ENCODE measurements around the gene DNAJA3.

The DNAJA3 gene

DNA sequence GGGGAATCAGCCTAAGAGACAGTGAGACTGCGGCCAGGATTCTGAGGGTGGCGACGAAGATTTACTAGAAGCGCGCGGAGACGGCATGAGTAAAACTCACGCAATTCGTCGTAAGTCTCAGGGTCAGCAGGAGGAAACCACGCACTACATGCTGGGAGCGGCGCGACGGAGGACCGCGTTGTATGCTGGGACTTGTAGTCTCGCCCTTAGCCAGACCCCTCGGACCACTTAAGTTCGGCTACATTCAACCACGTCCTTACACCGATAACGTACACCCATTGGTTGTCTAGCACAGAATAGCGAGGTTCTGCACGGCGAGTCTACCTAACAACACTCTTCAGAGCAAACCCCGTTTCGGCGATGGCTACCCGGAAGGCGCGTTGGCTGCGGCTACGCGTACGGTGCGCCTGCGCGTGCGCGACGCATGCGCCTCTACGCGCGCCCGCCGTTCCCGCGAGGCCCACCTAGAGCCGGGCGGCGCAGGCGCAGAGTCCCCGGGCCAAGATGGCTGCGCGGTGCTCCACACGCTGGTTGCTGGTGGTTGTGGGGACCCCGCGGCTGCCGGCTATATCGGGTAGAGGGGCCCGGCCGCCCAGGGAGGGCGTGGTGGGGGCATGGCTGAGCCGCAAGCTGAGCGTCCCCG, at the start of gene DNAJA3:
DNAJA3 (plus strand) TSS at position 491 of the 643 bp plus-strand sequence; CDS start at position 505, 14 bp downstream.
- peak; percentile 98 for DNase-seq

DNA sequence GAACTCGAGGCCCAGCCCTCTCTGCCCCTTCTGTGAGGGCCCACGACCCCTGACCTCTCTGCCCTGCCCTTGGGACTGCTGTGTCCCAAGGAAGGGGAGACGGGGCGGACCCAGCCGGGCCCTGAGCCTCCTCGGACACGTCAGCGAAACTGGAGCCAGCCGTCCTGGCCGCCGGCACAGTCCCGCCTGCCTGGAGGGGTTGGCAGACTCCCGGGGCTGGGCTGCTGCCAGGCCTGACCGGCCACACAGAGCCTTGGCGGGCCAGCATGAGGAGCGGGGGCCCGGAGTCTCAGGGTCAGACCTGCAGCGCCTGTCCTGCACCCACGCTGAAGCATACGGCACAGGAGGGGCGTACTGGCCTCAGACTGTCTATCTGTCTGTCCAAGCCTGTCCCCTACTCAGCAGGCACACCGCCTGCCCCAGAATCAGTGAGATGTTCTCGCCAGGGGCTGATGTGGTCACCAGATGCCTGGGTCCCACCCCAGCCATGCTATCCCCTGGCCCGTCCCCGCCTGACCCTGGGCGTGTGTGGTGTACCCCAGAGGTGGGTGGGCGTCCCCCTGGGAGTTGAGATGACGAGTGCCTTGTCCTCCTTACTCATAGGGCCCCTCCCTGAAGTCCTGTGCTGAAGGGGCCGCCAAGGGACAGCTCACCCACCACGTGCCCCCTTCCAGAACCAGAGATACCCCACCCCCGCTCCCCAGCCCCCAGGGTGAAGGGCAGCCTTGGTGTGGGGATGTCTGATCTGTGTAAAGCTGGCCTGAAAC, 49.4 kb upstream of the DNAJA3 start:
- no peak for DNase-seq

DNA sequence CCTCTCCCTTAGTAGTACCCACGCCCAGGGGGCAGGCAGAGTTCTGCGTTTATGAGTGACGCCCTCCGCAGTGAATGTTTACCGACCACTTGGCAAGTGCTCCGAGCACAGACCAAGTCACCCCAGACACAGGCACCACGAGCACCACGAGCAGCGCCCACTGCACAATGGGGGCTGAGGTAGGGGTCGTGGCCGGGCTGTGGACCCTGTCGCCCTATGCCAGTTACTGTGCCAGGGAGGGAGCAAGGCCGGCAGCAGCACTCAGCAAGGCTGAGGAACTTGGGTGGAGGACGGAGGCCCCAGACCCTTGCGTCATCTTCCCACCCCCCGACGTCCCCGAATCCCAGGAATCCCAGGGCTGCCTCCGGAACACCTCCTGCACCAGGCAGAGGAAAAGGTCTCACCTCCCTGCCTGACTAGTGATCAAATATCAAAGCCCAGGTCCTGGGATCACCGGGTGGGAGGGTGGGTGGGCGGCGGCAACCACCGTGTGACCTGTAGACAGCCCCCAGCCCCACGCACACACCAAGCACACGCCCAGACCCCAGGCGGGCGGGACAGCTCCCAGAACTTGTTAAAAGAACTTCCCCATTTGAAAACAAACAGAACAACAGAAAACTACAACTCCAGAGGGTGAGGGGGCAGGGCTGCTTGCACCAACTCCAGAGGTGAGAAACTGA, 48.6 kb upstream of the DNAJA3 start:
- no peak for DNase-seq

DNA sequence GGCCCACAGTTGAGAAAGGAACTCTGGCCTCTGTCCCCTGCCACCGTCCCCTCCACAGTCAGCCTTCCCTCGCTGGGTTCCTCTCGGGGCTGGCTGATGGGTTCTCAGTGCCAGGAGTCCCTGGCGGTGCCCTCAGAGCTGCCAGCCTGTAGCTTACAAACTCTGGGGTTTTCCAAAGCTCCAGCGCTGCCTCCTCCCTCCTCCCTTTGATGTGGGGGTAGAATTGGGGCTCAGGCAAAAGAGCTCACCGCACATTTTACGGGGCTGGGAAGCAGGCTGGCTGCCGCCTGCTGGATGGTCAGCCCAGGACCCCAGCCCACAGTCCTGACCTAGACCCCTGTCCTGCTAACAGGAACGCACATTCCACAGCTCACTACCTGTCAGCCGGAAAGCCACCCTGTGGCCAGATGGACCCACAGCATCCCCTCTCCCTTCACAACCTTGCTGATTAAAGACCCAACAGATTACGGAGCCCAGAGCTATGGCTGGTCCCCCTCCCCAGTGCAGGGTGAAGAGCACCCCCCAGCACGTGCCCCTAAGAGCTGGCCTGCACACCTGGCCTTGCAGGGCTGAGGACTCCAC, 48.0 kb upstream of the DNAJA3 start:
- no peak for DNase-seq

DNA sequence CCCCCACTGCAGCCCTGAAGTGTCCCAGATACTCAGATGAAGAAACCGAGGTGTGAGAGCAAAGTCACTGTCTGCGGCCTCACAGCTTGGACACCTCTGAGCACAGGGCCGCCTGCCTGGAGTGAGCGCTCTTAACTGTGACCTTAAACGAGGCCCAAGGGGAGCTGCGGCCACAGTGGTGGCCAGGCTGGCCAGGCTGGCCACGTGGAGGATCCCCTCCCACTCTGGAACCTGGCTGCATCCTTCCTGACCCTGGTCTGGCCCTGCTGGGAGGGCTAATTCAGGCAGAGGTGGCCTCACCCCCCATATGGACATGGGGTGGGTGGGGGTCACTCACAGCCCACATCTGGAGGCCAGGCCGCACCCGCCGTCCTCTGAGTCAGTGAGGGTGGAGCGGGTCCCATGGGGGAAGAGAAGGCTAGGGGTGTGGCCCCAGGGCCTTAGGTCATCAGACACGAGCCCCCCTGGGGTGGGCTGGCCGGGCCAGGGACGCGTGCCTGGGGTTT, 47.5 kb upstream of the DNAJA3 start:
- no peak for DNase-seq

DNA sequence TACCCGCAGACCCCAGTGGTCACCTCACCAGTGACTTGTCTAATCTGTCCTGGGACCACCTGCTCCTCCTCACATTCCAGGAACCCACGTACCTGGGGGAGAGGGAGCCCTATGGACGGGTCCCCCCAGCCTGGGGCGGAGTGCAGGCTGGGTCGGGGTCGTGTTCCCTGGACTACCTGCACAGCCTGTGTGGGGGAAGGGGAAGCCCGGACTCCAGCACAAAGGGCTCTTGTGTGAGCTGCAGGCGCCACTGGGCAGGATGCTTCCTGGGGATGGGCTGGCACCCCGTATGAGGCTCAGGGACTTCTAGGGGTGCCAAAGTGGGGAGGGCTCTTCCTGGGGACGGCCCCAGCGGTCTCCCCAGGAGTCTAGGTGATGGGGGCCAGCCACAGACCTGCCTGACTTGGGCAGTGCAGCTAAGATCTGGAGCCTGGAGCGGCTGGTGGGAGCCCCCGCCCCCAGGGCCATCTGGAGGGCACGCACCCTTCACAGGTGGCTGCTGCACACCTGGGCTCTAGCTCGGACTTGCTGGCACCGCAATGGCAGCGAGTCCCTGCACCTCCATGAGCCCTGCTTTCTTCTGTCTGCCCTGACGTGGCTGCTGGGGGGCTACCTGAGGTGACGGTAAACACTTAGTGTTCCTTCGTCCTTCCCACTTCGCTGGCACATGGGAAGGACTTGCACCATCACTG, 46.5 kb upstream of the DNAJA3 start:
- DNase-seq = no peak

DNA sequence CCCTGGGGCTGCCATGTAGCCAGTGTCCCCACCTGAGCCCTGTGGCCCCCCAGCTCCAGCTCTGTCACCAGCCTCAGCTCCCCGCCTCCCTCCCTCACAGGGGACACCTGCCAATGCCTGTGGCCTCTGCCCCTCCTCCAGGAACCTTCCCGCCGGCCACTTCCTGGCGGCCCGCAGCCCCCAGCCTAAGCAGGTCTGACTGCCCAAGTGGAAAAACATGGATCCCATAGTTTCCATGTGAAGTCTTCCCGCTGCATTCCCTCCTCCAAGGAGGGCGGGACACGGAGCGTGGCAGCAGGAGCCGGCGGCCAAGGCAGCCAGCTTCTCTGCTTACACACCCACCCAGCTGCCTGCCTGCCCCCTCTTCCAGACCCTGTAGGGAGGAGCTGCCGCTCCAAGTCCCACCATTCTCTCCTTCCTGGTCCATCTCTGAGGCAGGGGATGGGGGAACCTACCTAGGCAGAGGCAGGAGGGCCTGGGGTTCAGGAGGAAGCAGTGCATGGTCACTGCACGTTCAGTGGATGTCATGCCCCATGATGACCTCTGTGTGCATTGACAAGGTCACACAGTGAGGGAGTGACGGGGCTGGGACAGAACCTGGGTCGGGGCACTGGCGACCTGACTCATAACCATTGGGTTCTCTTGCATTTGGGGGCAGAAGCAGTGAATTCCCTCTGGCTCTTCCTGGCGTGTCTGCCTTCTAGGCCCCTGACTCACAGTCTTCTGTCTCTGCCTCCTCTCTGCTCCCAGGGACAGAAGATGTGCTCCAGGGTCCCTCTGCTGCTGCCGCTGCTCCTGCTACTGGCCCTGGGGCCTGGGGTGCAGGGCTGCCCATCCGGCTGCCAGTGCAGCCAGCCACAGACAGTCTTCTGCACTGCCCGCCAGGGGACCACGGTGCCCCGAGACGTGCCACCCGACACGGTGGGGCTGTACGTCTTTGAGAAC, 45.3 kb upstream of the DNAJA3 start:
- no peak for DNase-seq

DNA sequence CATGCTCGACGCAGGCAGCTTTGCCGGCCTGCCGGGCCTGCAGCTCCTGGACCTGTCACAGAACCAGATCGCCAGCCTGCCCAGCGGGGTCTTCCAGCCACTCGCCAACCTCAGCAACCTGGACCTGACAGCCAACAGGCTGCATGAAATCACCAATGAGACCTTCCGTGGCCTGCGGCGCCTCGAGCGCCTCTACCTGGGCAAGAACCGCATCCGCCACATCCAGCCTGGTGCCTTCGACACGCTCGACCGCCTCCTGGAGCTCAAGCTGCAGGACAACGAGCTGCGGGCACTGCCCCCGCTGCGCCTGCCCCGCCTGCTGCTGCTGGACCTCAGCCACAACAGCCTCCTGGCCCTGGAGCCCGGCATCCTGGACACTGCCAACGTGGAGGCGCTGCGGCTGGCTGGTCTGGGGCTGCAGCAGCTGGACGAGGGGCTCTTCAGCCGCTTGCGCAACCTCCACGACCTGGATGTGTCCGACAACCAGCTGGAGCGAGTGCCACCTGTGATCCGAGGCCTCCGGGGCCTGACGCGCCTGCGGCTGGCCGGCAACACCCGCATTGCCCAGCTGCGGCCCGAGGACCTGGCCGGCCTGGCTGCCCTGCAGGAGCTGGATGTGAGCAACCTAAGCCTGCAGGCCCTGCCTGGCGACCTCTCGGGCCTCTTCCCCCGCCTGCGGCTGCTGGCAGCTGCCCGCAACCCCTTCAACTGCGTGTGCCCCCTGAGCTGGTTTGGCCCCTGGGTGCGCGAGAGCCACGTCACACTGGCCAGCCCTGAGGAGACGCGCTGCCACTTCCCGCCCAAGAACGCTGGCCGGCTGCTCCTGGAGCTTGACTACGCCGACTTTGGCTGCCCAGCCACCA, 44.4 kb upstream of the DNAJA3 start:
- DNase-seq = no peak

DNA sequence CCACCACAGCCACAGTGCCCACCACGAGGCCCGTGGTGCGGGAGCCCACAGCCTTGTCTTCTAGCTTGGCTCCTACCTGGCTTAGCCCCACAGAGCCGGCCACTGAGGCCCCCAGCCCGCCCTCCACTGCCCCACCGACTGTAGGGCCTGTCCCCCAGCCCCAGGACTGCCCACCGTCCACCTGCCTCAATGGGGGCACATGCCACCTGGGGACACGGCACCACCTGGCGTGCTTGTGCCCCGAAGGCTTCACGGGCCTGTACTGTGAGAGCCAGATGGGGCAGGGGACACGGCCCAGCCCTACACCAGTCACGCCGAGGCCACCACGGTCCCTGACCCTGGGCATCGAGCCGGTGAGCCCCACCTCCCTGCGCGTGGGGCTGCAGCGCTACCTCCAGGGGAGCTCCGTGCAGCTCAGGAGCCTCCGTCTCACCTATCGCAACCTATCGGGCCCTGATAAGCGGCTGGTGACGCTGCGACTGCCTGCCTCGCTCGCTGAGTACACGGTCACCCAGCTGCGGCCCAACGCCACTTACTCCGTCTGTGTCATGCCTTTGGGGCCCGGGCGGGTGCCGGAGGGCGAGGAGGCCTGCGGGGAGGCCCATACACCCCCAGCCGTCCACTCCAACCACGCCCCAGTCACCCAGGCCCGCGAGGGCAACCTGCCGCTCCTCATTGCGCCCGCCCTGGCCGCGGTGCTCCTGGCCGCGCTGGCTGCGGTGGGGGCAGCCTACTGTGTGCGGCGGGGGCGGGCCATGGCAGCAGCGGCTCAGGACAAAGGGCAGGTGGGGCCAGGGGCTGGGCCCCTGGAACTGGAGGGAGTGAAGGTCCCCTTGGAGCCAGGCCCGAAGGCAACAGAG, 43.5 kb upstream of the DNAJA3 start:
- DNase-seq = no peak

DNA sequence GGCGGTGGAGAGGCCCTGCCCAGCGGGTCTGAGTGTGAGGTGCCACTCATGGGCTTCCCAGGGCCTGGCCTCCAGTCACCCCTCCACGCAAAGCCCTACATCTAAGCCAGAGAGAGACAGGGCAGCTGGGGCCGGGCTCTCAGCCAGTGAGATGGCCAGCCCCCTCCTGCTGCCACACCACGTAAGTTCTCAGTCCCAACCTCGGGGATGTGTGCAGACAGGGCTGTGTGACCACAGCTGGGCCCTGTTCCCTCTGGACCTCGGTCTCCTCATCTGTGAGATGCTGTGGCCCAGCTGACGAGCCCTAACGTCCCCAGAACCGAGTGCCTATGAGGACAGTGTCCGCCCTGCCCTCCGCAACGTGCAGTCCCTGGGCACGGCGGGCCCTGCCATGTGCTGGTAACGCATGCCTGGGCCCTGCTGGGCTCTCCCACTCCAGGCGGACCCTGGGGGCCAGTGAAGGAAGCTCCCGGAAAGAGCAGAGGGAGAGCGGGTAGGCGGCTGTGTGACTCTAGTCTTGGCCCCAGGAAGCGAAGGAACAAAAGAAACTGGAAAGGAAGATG, 42.8 kb upstream of the DNAJA3 start:
- DNase-seq = no peak

DNA sequence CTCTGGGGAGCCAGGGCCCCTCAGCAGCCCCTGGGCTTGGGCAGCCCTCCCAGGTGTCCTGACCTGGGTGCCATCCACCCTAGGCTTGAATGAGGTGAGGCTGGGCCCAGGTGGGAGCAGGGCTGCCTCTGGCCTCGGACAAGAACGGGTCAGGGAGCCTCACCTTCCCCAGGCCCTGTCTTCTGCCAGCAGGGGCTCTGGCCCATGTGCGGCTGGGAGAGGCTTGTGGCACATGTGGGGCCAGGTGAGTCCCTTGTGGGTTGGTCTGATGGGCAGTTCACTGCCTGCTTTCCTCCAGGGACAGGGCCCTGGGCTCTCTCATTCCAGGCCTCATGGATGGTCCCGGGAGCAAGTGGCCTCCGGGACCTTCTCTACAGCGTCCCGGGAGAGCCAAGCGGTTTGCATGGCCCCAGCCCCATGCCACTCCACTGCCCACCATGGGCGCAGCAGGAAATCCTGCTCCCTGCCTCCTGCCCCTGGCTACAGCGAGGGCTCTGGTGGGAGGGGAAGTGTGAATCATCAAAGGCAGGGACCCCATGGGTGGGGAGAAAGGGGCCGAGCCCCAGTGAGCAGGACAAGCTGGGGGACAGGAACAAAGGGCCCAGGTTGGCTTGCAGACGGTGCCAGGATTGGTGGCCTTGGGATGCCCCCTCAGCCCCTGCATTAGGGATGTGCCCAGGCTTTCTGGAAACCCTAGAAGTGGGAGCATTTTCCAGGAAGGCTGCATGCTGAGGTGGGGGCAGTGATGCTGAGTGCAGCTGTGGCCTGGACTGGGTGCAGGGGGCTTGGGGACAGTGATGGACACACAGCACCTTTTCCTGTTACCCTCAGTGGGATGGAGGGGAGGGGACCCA, 41.9 kb upstream of the DNAJA3 start:
- no peak for DNase-seq

DNA sequence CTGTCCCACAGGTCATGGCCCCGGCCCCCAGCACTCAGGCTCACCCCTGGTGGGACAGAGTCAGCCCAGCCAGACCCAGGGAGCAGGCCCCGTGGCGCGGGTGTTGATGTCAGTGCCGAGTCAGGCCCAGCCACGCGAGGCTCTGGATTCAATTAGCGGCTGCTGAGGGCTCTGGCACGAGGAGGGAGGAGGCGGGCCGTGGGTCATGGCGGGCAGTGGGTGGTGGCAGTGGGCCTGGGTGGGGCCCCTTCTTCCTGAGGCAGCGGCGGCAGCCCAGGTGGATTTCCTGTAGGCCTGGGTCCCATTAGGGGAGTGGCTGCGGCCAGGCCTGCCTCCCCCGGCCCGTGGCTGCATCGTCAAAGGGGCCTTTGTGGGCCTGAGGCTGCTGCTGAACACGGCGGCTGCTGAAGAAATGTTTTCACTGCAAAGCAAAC, 41.1 kb upstream of the DNAJA3 start:
- DNase-seq = no peak

DNA sequence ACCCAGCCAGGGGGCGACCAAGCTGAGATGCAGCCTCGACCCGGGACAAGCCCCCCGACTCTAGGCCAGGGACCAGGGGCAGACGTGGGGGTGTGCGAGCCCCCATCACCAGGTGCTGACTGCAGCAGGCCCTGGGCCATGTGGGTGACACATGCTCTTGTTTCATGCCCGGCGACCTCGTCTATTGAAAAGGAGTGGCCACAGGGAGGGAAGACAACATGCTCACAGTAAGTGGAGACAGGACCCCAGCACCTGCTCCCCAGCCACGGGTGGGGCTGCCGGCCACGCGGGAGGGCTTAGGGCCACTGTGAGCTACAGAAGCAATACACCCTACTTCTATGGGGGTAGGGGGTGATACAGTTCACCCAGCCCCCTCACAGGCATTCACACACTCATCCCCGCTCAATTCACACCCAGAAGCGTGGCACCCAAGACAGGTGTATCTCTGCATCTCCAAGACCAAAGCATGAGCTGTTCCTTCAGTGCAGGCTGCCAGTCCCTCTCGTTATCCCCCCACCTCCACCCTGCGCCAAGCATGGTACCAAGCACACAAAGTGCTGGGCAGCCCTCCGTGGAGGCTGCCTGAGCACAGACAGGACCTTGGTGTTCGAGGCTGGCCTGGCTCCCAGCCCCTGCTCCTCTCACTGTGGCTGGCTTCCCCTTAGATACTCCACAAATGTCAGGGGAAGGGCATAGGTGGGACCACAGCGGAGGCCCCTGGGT, 40.4 kb upstream of the DNAJA3 start:
- DNase-seq = no peak

DNA sequence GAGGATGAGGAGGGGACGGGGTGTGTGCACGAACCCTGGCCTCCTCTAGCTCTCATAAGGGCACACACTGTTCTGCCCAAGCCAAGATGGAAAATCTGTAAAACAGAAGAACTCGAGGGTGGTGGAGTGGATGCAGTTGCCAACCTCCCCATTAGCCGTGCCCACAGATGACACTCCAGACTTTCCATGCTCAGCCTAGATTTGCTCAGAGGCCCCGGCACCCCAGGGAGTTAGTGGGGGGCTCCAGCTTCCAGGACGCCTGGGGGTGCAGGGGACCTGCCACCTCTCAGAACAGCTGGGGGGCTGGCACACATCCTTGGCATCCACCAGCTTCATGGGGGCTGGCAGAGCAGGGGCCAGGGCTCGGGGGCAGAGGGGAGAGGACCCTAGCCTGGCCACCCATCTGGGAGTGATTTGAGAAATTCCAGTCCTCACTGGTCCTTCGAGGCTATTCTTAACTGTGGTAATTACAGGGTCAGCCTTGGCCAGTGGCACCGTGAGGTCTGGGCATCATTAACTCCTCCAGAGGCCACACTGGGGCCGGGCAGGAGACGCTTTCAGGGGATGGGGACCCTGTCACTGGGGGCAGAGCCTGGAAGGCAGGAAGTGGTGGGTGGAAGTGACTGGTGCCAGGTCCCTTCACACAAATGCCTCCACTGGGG, 39.7 kb upstream of the DNAJA3 start:
- no peak for DNase-seq

DNA sequence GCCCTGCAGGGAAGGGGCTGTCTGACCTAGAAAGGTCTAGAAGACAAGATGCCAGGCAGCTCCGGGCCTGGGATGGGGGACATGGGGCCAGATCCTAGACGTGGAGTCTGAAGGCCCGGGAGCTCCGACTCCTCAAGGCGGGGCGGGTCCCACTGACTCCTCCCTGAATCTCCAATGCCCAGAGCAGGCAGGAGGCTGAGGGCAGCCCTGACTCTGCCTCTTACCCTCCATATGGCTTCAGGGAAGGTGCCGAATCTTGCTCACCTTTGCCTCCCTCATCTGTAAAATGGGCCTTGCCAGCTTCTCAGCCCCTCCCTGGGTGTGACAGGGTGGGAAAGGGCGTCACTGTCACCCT, 39.2 kb upstream of the DNAJA3 start:
- DNase-seq = no peak

DNA sequence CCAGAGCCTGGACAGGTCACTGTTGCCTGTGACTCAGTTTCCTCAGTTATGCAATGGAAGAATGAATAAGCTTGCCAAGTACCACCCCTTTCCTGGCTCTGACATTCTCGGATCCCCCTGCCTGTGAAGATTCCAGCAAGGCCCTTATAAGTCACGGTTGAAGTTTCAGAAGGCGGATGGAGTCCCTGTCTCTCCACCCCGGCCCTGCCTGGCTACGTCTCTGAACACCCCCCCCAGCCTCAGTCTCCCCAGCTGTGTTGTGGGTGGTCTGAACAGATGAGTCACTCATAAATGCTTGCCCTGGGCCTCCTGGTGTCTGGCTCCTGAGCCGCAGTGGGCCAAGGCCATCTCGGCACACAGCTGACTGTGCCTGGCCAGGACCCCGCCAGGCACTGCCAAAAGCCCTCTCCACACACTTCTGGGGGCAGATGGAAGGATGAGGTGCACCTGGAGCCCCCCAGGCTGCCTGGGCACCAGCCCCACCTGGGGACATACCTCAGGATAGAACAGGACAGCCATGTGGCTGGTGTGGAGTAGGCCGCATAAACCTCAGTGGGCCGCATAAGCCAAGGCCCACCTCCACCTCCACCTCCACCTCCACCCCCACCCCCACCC, 38.6 kb upstream of the DNAJA3 start:
- no peak for DNase-seq

DNA sequence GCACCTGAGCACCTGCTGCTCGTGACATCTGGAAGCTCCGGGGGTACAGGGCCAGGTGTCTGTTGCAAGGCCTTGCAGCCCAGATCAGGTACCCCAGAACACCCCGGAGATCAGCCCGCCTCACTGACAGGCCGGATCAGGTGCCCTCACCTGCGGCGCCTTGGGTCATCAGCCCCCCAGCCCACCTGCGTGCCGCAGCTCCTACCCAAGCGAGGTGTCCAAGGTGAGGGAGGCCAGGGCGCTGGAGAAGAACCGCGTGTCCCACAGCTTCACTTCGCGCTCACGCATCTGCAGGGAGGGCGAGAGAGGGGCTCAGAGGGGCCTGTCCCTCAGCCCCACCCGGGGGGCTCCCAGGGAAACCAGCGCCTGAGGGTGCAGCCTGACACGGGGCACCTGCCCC, 37.9 kb upstream of the DNAJA3 start:
- no peak for DNase-seq
